ENCODE measurements around the gene LMOD2. TPM values are rescaled to one million over a fixed set of nuclear protein-coding genes. Genes with fewer than 3 reads are reported as not detected.

Gene LMOD2
- not detected in 2 replicates for total RNA-seq

- intact Hi-C loops (cut with micrococcal nuclease) = no loop called here
- H3K4me3 Mint-ChIP-seq (ENCODE audit: low read depth) = no peak within 1 kb of the TSS
- no peak for DNase-seq (ENCODE audit: low spot score)
- no peaks in the 10 kb centered on the region for H3K36me3 Mint-ChIP-seq (ENCODE audit: low read depth)
- H3K4me1 Mint-ChIP-seq (ENCODE audit: low read depth) = no peaks in the 10 kb centered on the region
- H3K27ac Mint-ChIP-seq = no peak within 1 kb of the TSS
- H3K27me3 Mint-ChIP-seq (ENCODE audit: low read depth) = peaks cover 4% of the 10 kb centered on the region
- no peaks in the 10 kb centered on the region for H3K9me3 Mint-ChIP-seq
These were observed at the start of gene LMOD2 for GRCh38 chr7:123655614-123656013. Gene LMOD2, plus strand, starts transcription at chr7:123655866. Its CDS starts 98 bp downstream, at chr7:123655964.

DNA sequence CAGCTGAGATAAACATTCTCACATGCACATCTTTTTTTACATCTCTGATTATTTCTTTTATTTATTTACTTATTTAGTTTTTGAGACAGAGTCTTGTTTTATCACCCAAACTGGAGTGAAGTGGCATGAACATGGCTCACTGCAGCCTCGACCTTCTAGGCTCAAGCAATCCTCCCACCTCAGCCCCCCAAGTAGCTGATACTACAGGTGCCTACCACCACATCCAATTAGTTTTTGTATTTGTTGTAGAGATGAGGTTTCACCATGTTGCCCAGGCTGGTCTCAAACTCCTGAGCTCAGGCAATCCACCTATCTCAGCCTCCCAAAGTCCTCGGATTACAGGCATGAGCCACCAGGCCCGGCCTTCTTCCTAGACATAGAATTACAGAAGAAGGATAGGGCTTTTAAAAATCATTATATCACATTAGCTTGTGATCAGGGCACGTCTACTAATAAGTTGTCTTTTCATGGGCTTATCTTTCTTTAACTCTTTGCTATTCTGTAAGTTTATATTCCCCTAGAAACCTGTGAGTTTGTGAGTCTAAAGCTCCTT is 48.2 kb upstream of the LMOD2 start:
- no peaks in the 10 kb centered on the region for H3K4me1 Mint-ChIP-seq (ENCODE audit: low read depth)

GRCh38 chr7:123608991-123609882 is 46.4 kb upstream of the LMOD2 start:
- Mint-ChIP-seq H3K27me3 (ENCODE audit: low read depth) (no peaks in the 10 kb centered on the region), H3K4me1 (ENCODE audit: low read depth) (no peaks in the 10 kb centered on the region), H3K4me3 (ENCODE audit: low read depth) (no peak overlapping the region), H3K27ac (no peak overlapping the region), H3K36me3 (ENCODE audit: low read depth) (no peaks in the 10 kb centered on the region), H3K9me3 (no peaks in the 10 kb centered on the region)
- no peak for DNase-seq (ENCODE audit: low spot score)
- intact Hi-C loops (cut with micrococcal nuclease) = no loop called here

More for the DNA sequence above, 48.2 kb upstream of the LMOD2 start:
- no peak for DNase-seq (ENCODE audit: low spot score)
- Mint-ChIP-seq H3K27me3 (ENCODE audit: low read depth) (no peaks in the 10 kb centered on the region), H3K9me3 (no peaks in the 10 kb centered on the region), H3K36me3 (ENCODE audit: low read depth) (no peaks in the 10 kb centered on the region), H3K4me3 (ENCODE audit: low read depth) (no peak overlapping the region), H3K27ac (no peak overlapping the region)
- intact Hi-C loops (cut with micrococcal nuclease) = no loop called here

DNA sequence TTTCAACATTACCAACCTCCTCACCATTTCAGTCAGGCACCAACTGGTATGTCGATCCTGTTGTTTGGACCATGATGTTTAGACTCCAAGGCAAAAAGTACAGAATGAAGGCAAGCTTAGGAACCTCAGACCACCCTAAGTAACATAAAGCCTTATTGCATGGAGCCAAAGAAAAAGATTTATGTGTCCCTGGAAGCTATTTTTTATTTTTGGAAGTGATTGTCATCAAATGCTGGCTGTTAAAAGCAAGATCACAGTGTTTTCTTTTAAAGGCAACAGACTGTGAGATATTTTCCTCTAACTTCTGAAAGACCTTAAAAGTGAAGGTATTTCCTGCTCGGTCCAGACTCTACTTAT is 45.8 kb upstream of the LMOD2 start:
- Mint-ChIP-seq H3K36me3 (ENCODE audit: low read depth) (no peaks in the 10 kb centered on the region), H3K4me1 (ENCODE audit: low read depth) (no peaks in the 10 kb centered on the region), H3K27me3 (ENCODE audit: low read depth) (no peaks in the 10 kb centered on the region), H3K9me3 (no peaks in the 10 kb centered on the region), H3K27ac (no peak overlapping the region), H3K4me3 (ENCODE audit: low read depth) (no peak overlapping the region)
- intact Hi-C loops (cut with micrococcal nuclease) = no loop called here
- no peak for DNase-seq (ENCODE audit: low spot score)

DNA sequence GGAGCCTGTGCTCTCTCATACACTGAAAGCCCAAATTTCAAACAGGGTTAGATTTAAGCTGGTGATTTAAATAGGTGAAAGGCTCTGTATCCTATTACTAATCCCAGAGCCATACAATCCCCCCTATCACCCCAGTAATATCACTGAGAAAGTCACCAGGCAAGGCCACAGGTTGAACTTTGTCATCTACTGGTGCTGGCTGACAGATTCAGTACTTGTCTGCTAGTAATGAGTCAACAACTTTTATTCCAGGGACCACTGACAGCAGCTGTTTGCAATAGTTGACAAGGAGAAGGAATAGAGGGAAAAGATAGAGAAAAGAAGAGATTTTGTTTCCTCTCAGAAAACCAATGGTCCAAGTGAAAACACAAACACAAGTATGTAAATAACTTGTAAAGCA is 43.6 kb upstream of the LMOD2 start:
- Mint-ChIP-seq H3K36me3 (ENCODE audit: low read depth) (no peaks in the 10 kb centered on the region), H3K27me3 (ENCODE audit: low read depth) (peaks cover 4% of the 10 kb centered on the region), H3K4me1 (ENCODE audit: low read depth) (no peaks in the 10 kb centered on the region), H3K27ac (no peak overlapping the region), H3K9me3 (no peaks in the 10 kb centered on the region), H3K4me3 (ENCODE audit: low read depth) (no peak overlapping the region)
- no peak for DNase-seq (ENCODE audit: low spot score)
- intact Hi-C loops (cut with micrococcal nuclease) = no loop called here

DNA sequence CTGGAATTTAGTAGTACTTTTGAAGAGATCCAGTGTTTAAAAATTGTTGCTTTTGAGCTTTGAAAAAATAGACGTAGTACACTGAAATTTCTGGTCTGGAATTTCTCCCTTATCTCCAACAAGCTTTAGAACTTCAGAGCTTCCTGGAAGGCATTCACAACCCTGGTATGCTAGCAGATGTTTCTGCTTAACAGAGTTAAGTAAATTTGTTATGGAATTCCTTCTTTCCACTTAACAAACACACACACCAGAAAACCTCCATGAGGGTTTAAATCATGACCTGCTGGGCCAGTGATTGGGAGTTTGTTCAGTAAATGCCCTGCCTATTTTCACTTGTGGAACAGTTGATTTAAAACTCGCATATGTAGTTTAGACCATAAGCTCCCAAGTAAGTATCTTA is 40.3 kb upstream of the LMOD2 start:
- peaks cover 4% of the 10 kb centered on the region for H3K27me3 Mint-ChIP-seq (ENCODE audit: low read depth)
- DNase-seq (ENCODE audit: low spot score) = no peak
- intact Hi-C loops (cut with micrococcal nuclease) = no loop called here
- H3K27ac Mint-ChIP-seq = no peak overlapping the region
- H3K36me3 Mint-ChIP-seq (ENCODE audit: low read depth) = no peaks in the 10 kb centered on the region
- no peaks in the 10 kb centered on the region for H3K9me3 Mint-ChIP-seq
- no peaks in the 10 kb centered on the region for H3K4me1 Mint-ChIP-seq (ENCODE audit: low read depth)
- no peak overlapping the region for H3K4me3 Mint-ChIP-seq (ENCODE audit: low read depth)

DNA sequence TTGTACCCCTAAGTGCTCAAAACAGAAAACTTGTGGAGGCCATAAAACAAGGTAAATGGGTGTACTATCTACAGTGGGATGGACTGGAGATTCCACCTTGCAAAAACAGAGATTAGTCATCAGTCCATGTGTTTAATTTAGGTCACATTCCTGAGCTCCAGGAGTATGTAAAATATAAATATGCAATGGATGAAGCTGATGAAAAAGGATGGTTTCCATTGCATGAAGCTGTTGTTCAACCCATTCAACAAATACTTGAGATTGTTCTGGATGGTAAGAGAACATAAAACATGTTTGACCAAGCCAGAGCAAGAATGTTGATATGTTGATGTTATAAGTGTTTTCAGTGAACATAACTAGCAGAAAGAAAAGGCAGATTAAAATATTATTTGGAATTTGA is 39.4 kb upstream of the LMOD2 start:
- DNase-seq (ENCODE audit: low spot score) = no peak
- peaks cover 4% of the 10 kb centered on the region for H3K27me3 Mint-ChIP-seq (ENCODE audit: low read depth)
- no peaks in the 10 kb centered on the region for H3K4me1 Mint-ChIP-seq (ENCODE audit: low read depth)
- no peak overlapping the region for H3K4me3 Mint-ChIP-seq (ENCODE audit: low read depth)
- no peaks in the 10 kb centered on the region for H3K36me3 Mint-ChIP-seq (ENCODE audit: low read depth)
- H3K27ac Mint-ChIP-seq = no peak overlapping the region
- no peaks in the 10 kb centered on the region for H3K9me3 Mint-ChIP-seq
- intact Hi-C loops (cut with micrococcal nuclease) = no loop called here

DNA sequence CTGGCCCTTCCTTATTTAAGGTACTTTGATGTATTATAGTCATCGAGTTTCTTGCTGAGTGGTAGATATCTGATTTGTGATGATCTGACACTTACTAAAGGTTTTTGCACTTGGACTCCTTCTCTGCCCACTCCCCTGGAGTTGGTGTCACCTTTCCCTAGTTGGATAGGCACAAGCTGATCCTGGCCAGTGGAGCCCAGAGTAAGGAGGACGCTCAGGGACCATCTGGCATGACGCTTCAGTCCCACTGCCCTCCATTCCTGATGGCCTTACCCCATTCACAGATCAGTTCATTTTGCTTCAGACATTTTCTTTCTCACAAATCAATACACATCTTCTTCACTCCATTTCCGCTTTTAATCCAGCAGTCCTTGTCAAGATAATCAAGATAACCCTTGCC is 34.0 kb upstream of the LMOD2 start:
- H3K36me3 Mint-ChIP-seq (ENCODE audit: low read depth) = no peaks in the 10 kb centered on the region
- peaks cover 3% of the 10 kb centered on the region for H3K4me1 Mint-ChIP-seq (ENCODE audit: low read depth)
- H3K27me3 Mint-ChIP-seq (ENCODE audit: low read depth) = no peaks in the 10 kb centered on the region
- H3K27ac Mint-ChIP-seq = no peak overlapping the region
- no peak for DNase-seq (ENCODE audit: low spot score)
- H3K4me3 Mint-ChIP-seq (ENCODE audit: low read depth) = no peak overlapping the region
- intact Hi-C loops (cut with micrococcal nuclease) = no loop called here
- no peaks in the 10 kb centered on the region for H3K9me3 Mint-ChIP-seq

GRCh38 chr7:123622660-123623386 is 32.8 kb upstream of the LMOD2 start:
- Mint-ChIP-seq H3K9me3 (no peaks in the 10 kb centered on the region), H3K27ac (no peak overlapping the region), H3K4me3 (ENCODE audit: low read depth) (no peak overlapping the region), H3K36me3 (ENCODE audit: low read depth) (no peaks in the 10 kb centered on the region), H3K27me3 (ENCODE audit: low read depth) (no peaks in the 10 kb centered on the region), H3K4me1 (ENCODE audit: low read depth) (peaks cover 3% of the 10 kb centered on the region)
- intact Hi-C loops (cut with micrococcal nuclease) = no loop called here
- DNase-seq (ENCODE audit: low spot score) = no peak

DNA sequence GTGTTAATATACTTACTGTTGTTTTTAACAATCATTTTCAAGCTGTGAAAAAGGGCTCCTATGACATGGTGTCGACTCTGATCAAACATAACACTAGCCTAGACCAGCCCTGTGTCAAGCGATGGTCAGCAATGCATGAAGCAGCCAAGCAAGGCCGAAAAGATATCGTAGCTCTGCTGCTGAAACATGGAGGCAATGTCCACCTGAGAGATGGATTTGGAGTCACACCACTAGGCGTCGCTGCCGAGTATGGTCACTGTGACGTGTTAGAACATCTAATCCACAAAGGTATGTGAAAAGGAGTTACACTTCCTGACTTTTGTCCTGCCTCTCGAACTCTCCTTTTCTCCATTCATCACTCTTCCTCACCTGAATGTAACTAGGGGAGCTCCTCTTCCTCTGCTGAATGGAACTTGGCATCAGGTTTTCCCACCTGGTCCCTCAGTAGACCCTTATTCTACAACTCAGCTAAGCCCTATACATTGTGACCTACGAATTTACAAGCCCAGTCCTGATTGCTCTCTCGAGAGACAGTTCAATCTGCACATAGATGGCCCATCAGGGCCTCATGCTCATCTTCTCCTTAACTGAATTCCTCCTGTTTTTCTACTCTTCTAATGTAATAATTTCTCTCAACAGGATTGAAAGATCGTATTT is 31.0 kb upstream of the LMOD2 start:
- Mint-ChIP-seq H3K27me3 (ENCODE audit: low read depth) (peaks cover 2% of the 10 kb centered on the region), H3K4me1 (ENCODE audit: low read depth) (peaks cover 3% of the 10 kb centered on the region), H3K4me3 (ENCODE audit: low read depth) (no peak overlapping the region), H3K9me3 (no peaks in the 10 kb centered on the region), H3K27ac (no peak overlapping the region), H3K36me3 (ENCODE audit: low read depth) (no peaks in the 10 kb centered on the region)
- intact Hi-C loops (cut with micrococcal nuclease) = no loop called here
- peak; percentile 53 for DNase-seq (ENCODE audit: low spot score)

DNA sequence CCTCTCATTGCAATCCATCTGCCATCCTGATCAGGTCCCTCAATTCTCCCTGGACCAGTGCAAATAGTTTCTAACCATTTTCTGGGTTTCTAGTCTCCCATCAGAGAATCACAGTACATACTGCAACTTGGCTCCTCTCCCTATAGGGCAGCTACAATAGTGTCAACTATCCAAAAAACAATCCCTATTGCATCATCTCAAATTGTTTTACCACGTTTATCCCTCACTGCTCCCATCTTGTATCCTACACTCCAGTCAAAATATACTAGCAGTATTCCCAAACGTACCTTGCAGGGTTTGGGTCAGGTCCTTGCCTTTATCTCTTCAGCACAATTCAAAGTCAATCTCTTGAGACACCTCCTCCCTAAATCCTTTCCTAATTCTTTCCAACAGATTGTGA is 30.4 kb upstream of the LMOD2 start:
- intact Hi-C loops (cut with micrococcal nuclease) = no loop called here
- H3K4me3 Mint-ChIP-seq (ENCODE audit: low read depth) = no peak overlapping the region
- no peak for DNase-seq (ENCODE audit: low spot score)
- H3K9me3 Mint-ChIP-seq = no peaks in the 10 kb centered on the region
- H3K4me1 Mint-ChIP-seq (ENCODE audit: low read depth) = peaks cover 3% of the 10 kb centered on the region
- H3K27ac Mint-ChIP-seq = no peak overlapping the region
- no peaks in the 10 kb centered on the region for H3K36me3 Mint-ChIP-seq (ENCODE audit: low read depth)
- peaks cover 2% of the 10 kb centered on the region for H3K27me3 Mint-ChIP-seq (ENCODE audit: low read depth)

GRCh38 chr7:123627851-123628250 is 27.8 kb upstream of the LMOD2 start:
- H3K27ac Mint-ChIP-seq = no peak overlapping the region
- DNase-seq (ENCODE audit: low spot score) = no peak
- peaks cover 3% of the 10 kb centered on the region for H3K4me1 Mint-ChIP-seq (ENCODE audit: low read depth)
- peaks cover 2% of the 10 kb centered on the region for H3K27me3 Mint-ChIP-seq (ENCODE audit: low read depth)
- no peaks in the 10 kb centered on the region for H3K9me3 Mint-ChIP-seq
- no peaks in the 10 kb centered on the region for H3K36me3 Mint-ChIP-seq (ENCODE audit: low read depth)
- no peak overlapping the region for H3K4me3 Mint-ChIP-seq (ENCODE audit: low read depth)
- intact Hi-C loops (cut with micrococcal nuclease) = no loop called here

DNA sequence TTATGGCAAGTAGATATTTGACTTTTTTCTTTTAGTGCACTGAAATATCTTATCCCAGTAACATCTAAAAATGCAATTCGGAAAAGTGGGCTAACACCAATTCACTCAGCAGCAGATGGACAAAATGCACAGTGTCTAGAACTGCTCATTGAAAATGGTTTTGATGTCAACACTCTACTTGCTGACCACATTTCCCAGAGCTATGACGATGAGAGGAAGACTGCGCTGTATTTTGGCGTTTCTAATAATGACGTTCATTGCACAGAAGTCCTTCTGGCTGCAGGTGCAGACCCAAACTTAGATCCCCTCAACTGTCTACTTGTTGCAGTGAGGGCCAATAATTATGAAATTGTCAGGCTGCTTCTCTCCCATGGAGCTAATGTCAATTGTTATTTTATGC is 26.8 kb upstream of the LMOD2 start:
- Mint-ChIP-seq H3K4me1 (ENCODE audit: low read depth) (peaks cover 3% of the 10 kb centered on the region), H3K27me3 (ENCODE audit: low read depth) (peaks cover 2% of the 10 kb centered on the region), H3K9me3 (no peaks in the 10 kb centered on the region), H3K4me3 (ENCODE audit: low read depth) (no peak overlapping the region), H3K36me3 (ENCODE audit: low read depth) (no peaks in the 10 kb centered on the region), H3K27ac (no peak overlapping the region)
- intact Hi-C loops (cut with micrococcal nuclease) = no loop called here
- no peak for DNase-seq (ENCODE audit: low spot score)

All from activated T-helper 2 cell treated with anti-CD3 and anti-CD28 coated beads, Interferon-gamma antibody, Interleukin-2, Interleukin-4, amounts not matched to agents 10 μg/mL and 5 μg/mL and 100 μg/mL, durations not matched to agents 14 hours and 24 hours and 36 hours (primary cell).